CD4-positive, alpha-beta T cell treated with Interleukin-2 at 100 ng/mL for 4 hours (primary cell): ENCODE results near the gene TBCK.
"Not testable (repeated sequence)": the region's sequence is repeated elsewhere in the genome, so short reads cannot be mapped to it uniquely, and the experiment has no call there.

Experiments
- DNase-seq: peaks from one replicate; pipeline ENCODE4 v3.0.0-alpha.2; 2020; ENCODE audit warnings: low spot score

Gene TBCK

DNA sequence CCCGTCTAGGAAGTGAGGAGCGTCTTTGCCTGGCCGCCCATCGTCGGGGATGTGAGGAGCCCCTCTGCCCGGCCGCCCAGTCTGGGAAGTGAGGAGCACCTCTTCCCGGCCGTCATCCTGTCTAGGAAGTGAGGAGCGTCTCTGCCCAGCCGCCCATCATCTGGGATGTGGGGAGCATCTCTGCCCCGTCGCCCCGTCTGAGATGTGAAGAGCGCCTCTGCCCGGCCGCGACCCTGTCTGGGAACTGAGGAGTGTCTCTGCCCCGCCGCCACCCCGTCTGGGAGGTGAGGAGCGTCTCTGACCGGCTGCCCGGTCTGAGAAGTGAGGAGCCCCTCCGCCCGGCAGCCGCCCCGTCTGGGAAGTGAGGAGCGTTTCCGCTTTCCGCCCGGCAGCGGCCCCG, 5.2 kb upstream of the TBCK start:
- DNase-seq = not testable (repeated sequence)

DNA sequence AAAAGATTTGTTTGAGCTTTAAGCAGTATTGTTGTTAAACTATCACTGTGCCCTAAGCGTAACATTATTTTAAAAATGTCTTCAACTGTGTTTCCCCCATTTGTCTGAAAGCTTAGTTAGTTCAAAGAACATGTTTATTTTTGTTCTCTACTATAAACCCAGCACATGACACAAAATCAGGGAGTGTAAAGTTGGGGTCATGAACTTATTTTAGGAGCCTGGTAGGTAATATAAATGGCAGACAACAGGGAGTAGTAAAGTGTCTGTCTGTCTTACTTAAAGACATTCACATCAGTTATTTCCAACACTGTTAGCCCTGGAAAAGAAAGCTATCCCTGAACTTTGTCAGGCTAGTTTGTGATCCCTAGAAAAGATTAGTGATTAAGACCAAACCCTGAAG, 4.2 kb upstream of the TBCK start:
- no peak for DNase-seq

DNA sequence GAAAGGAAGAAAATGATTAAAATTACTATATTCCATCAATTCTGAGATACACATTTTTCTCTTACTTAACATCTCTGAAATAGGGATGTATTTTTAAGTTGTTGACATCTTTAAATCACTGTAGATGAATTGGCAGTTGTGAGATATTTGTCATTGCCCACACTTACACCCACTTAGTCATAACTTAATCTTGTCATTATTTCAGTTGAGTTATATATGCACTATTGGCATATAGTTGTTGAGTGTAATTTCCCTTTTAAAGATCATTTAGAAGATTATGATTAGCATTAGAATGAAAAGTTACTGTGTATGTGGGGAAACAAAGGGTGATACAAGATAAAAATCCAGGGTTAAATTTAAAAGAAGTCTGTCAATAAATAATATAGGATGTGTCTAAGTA, 2.5 kb upstream of the TBCK start:
- DNase-seq = no peak

DNA sequence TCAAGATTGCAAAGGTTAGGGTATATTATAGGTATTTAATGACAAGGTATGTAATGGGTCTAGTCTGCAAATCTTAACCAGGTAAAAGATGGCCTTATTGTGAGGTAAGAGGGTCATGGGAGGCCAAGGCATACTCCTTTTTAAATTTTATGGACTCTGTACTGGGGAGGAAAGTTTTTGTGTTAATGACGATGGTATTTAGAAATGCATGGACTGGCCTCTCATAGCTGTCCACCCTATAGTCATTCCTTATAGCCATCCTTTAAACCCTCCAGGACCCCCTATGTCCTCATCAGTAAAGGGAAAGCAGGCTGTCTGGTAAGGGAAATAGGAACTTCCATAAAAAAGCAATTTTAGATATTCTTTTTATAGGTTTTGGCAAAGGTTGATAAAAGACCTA, 1.8 kb upstream of the TBCK start:
- DNase-seq = no peak

DNA sequence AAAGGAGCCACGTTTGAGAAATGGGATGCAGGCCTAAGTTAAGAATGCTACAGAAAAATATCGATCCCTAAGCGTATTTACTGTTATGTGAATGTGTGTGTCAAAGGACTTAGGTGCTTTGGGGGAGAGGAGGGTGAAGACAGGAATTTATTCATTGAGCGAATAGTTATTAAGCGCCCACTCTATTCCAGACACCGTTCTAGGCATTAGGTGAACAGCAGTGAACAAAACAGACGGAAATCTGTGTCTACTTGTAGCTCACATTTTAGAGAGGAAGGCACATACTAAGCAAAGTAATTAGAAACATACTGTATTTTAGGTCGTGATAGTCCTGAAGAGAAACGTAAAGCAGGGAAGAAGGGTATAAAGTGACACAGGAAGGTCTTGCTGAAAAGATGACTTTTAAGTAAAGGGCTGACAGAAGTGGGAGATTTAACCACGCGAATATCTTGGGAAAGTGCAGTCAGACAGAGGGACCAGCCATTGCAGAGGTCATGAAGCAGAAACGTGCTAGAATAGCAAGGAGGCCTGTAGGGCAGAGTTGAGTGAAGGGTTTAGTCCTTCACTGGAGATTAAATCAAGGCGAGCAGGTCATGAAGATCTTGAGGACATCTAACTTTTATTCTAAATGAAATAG, 882 bp upstream of the TBCK start:
- DNase-seq = no peak

DNA sequence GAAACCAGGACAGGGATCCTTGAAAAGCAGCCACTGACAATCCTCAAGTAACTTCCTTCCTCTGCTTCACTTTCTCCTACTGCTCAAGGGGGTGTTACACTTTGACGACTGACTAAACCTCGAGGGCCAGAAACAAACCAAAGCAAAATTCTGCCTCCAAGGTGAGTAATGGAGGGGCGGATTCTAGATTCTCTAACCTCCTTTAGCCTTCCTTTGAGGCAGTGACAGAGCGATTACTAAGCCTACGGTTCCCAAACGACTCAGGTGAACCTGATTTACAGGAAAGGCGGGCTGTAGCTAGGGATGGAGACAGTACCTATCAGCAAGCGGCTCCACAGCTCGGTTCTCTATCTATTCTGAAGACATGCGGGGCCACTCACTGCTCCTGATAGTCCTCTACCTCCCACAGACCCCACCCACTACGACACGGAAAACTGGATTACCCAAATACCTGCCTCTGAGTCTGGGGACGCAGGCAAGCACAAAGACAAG, 487 bp downstream of the TBCK start:
- peak; percentile 66 for DNase-seq

DNA sequence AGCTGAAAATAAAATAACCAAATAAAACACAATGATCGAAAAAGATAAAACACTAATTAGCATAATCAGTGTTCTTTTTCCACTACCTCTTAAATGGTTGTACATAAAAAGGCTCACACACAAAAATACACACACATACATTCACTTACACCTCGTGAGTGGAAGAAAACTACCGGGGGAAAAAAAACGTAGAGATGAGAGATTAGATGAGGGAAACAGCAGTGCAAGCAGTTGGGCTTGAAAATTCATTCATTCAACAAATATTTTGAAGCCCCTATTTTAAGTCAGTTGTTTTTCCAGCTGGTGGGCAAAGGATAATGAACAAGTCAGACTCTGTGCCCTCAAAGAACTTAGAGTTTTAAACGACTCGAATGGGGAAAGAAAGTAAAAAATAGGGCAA, 1.0 kb downstream of the TBCK start:
- no peak for DNase-seq

DNA sequence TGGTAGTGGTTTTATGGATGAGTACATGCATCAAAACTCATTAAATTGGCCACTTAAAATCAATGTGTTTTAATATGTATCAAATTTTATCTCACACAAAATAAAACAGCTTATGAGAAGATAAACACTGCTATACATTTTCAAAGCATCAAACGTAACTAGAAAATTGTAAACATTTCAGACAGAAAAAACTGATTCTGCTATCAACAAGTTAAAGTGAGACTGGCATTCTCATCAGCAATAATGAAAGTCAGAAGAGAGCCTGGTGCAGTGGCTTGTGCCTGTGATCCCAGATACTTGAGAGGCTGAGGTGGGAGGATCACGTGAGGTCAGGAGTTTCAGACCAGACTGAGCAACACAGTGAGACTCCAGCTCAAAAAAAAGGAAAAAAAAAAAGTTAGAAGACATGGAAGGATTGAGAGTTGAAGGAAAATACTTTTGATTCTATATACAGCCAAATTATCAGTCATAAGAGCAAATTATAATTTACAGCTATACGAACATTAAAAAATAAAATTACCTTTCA, 2.9 kb downstream of the TBCK start:
- no peak for DNase-seq

DNA sequence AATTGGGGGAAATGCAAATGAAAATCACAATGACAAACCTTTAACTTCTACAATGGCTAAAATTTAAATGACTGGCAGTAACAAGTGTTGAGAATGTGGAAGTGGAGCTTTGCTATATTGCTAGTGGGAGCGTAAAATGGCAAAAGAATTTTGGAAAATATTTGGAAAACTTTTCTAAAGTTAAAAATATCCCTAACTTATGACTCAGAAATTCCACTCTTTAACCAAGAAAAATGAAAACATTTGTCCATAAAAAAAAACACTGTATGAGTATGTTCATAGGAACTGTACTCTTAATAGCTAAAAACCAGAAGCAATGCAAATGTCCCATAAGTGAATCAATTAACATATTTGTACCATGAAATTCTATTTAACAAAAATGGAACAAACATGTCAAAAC, 3.6 kb downstream of the TBCK start:
- DNase-seq = no peak

DNA sequence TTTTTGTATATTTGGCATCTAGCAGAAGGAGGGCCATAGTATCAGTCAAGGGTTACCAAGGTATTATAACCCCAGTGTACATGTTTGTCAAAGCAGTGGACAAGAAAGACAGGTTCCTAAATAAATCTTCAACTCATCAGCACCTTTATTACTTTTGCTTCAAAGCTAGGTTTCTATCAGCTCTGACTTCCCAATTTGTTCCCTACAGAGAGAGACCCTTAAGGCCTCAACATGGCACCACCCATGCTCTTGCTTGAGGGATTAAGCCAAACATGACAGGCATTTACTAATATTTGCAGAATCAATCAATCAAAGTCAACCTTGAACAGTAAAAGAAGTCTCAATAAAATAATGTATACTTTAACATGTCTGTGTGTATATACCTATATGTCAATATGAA, 9.4 kb downstream of the TBCK start:
- DNase-seq = no peak

DNA sequence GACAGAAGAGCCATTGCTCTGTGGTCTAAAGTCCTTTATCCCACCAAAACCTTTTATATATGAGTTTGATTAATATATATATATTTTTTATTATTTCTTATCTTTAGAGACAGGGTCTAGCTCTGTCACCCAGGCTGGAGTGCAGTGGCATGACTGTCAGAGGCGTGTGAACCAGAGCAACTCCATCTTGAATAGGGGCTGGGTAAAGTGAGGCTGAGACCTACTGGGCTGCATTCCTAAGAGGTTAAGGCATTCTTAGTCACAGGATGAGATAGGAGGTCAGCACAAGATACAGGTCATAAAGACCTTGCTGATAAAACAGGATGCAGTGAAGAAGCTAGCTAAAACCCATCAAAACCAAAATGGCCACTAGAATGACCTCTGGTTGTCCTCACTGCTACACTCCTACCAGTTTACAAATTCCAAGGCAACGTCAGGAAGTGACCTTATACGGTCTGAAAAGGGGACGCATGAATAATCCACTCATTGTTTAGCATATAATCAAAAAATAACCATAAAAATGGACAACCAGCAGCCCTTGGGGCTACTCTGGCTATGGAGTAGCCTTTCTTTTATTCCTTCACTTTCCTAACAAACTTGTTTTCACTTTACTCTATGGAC, 10.5 kb downstream of the TBCK start:
- no peak for DNase-seq

DNA sequence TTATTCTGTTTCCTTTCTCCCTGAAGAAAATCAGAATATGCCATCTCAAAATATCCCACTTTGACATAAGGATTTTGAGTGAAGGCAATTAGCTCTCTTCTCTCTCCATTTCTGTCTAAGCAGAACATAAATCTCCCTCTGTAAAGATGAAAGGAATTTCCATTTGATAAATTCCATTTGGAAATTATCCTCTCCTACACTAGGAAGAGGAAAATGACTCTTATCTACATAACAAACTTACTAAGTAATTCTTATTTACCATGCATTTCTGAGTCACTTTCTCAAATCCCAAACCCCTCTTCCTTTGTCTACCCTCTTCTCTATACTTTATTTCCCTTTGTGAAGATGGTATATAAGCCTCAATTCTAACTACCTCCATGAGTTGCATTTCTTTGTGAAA, 11.4 kb downstream of the TBCK start:
- no peak for DNase-seq

DNA sequence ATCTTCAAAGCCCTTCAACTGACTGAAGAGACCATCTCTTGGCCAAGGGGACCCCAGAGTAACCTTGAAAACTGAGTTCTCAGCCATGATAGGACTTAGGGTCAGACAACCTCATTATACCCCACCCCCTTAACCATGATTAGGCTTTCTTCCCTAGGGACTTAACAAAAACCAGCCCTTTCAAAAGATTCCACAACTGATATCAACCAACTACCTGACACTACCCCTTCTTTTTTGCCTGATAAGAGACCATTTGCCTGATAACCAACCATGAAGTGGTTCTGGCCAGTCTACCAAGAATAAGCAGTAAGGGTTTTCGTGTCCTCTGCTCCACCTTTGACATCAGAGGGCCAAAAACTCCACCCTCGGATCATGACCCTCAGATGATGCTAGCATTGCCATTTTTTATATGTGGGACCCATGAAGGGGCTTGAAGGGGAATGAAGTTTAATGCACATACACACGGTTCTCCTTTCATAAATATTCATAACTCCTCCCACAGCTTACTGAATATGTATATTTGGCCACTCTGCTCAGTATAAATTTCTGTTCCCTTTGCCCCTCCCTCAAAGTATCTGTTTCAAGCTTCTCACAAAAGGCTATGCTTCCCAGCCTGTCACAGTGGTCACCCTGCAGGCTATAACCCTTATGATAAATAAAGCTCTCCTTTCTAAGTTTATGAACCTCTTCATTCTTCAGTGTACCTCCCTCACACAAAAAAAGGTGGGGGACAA, 12.3 kb downstream of the TBCK start:
- no peak for DNase-seq

DNA sequence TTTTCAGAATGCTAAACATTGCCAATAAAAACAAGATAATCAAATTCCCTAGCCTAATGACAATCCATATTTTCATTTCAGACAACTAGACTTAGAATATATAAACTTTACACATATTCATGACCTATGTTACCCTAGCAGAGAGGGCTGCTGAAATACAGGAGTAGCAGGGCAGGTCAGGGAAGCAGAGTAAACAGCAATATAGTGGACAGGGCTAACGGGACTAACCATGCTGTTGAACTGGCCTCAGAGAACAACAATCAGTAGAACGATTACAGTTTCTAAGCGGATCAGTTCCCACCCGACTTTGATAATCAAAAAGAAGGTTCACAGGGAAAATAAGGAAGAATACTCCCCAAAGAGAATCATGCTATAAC, 14.0 kb downstream of the TBCK start:
- DNase-seq = no peak

DNA sequence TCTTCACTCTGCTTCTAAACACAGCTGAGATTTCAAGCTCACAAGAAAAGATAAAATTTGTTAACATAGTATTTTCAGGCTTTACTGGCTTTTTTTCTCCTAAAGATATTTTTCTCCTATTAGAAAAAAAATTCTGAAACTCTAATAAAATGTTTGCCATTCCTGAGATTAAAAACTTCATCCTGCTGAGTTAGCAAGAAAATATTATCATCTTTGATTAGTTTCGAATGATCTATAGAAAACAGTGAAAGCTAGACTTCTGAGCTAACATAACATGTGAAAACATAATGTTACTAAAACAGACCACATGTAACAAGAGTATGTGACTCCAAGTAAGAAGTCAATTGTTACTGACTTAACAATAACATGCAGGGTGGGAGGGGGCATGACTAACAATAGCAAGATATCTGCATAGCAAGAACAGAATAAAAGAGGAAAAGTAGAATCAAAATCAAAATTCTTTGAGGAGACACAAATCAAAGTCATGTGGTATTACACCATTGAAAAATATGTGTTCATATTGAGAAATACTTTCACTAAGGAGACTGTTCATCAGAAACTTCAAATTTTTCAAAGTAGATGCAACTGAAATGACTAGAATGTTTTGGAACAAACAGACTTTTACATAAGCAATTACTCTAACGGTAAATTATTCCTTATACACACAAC, 14.5 kb downstream of the TBCK start:
- no peak for DNase-seq

DNA sequence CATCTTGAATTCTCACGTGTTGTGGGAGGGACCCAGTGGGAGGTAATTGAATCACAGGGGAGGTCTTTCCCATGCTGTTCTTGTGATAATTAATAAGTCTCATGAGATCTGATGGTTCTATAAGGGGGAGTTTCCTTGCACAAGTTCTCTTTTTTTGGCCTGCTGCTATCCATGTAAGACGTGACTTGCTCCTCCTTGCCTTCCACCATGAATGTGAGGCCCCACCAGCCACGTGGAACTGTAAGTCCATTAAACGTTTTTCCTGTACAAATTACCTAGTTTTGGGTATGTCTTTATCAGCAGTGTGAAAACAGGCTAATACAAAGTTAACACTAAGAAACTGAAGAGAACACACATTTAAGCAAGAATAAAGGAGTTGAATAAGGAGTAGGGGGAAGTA, 16.0 kb downstream of the TBCK start:
- DNase-seq = no peak

DNA sequence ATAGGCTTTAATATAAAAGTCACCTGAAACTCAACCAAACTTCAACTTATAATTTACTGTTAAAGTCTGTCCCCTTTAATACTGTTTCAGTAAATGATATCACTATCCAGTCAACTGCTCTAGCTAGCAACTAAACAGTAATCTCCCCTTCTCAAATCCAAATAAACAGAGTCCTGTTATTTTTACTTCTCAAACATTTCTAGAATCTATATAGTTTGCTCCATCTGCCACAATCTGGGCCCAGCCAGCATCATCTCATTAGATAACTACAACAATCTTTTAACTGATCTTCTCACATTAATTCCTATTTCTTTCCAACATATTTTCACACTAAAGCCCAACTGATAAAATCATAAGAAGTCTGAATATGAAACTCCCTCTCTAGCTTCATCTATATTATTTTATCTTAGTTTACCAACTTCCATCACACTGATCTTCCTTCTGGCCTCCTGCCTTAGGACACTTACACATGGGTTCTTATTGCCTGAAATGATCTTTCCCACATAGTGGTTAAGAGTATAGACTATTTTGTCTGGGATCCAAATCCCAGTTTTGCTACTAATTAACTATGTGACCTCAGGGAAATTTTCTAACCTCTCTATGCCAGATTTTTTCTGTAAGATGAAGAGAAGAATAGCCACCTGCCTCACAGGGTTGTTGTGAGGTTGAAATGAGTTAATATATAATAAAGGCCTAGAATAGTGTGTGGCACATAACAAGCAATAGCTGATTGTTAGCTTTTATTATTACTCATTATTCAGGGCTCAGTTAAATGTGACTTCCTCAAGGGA, 18.6 kb downstream of the TBCK start:
- no peak for DNase-seq

DNA sequence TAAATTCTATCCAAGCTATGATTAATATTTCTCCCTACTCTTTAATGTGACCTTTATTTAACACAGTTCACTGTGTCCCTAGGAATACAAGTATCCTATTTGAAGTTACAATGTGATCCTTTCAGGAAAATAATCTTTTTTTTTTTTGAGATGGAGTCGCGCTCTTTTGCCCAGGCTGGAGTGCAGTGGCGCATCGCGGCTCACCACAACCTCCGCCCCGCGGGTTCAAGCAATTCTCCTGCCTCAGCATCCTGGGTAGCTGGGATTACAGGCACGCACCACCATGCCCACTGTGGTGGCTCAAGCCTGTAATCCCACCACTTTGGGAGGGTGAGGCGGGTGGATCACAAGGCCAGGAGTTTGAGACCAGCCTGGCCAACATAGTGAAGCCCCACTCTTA, 21.9 kb downstream of the TBCK start:
- DNase-seq = no peak

DNA sequence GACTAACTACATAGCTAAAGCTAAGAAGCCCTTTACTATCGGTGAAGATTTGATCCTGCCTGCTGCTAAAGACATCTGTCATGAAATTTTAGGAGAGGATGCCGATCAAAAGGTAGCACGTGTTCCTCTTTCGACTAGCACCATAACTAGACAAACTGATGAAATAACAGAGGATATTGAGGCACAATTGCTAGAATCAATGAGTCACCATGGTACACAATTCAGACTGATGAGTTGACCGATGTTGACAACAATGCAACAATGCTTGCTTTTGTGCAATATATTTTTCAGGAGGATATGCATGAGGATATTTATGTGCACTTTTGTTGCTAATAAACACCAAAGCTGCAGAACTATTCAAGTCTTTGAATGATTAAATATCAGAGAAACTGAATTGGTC, 24.3 kb downstream of the TBCK start:
- DNase-seq = no peak

DNA sequence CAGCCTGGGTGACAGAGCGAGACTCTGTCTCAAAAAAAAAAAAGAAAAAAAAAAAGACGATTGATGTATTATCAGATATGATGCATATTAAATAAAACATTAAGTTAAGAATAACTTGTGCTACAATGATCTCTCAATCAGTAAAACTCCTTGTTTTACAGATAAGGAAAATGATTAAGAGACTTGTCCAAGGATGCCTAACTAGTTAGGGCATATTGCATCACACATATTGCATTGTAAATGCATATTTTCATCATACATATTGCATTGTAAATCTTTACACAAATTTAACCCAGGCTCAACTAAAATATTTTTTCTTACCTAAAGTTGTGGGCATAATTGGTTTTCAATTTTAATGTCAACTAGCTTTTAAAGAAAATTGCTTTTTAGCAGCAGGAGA, 26.3 kb downstream of the TBCK start:
- no peak for DNase-seq

DNA sequence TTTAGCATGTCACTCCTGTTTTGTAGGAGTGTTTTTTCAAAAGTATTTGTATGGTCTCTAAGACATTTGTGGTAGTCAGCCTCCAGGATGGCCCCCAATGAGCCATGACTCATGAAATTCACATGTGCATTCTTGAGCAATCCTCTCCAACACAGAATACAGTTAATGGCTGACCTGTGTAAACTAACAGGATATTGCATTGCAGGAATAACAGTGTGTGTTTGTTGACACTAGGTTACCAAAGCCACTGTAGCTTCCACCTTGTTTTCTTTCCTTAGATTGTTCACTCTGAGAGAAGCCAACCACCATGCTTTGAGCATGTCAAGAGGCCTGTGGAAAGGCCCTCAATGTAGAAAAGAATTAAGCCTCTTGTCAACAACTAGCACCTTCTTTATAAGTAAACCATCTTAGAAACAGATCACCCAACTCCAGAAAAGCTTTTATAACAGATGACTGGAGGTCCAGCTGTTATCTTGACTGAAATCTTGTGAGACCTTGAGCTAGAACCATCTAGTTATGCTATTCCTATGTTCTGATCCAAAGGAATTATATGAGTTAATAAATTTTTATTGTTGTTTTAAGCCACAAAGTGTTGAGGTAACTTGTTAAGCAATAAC, 28.5 kb downstream of the TBCK start:
- no peak for DNase-seq

DNA sequence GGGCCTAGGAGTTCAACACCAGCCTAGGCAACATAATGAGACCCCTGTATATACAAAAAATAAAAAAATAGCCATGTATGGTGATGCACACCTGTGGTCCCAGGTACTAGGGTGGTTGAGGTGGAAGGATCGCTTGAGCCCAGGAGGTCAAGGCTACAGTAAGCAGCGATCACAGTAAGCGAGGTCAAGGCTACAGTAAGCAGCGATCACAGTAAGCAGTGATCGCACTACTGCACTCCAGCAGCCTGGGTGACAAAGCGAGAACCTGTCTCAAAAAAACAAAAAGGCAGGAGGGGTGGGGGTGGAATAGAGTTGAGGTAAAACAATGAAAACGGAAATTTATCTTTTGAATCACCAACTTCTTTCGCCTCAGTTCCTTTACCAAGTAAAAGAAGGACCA, 29.4 kb downstream of the TBCK start:
- no peak for DNase-seq
